A549 (cell line): ENCODE results near the gene NPW. TPM values are rescaled to one million over a fixed set of nuclear protein-coding genes. Genes with fewer than 3 reads are reported as not detected.
A peak's percentile ranks its signal among the peaks of the same experiment; 100 is the strongest.

Experiments
- ATAC-seq, 2 experiments: fragments of 200-7000 bp in 1 of 2; fragments of >200 bp in 1 of 2; cut with Nextera tagmentation in 1 of 2; cut with Tn5 transposase in 1 of 2; 3 replicates each; pipeline versions ENCODE4 v1.8.0 to v1.9.1; 2018 to 2020; ENCODE audit warnings: mild to moderate bottlenecking in 1 of 2, moderate library complexity in 1 of 2
- CTCF ChIA-PET: fragments of 300-600 bp; sonication (Branson Sonifier 250); formaldehyde crosslinking; extraction: SDS; loops from one replicate; lab custom pipeline; 2021; ENCODE audit warnings: antibody characterized with exemption, inconsistent platforms; lab: Yijun Ruan, JAX
- POLR2A ChIA-PET: fragments of 350-600 bp; formaldehyde crosslinking; extraction: SDS; loops from one replicate; lab custom pipeline; 2021; ENCODE audit warnings: antibody characterized with exemption, inconsistent platforms; lab: Yijun Ruan, JAX
- DNase-seq, 2 experiments: peaks; one replicate each; pipeline versions ENCODE4 v3.0.0 to v3.0.0-alpha.2; 2011 to 2016; ENCODE audit warnings: low read depth in 1 of 2, low spot score in 1 of 2
- FAIRE-seq: peaks from 2 replicates; lab custom pipeline; 2011; peaks lifted over from hg19 to GRCh38; lab: Jason Lieb, UNC
- H3K27ac ChIP-seq, 2 experiments: fragments of >200 bp; sonication (Bioruptor Twin); formaldehyde crosslinking; 3 replicates each; pipeline ENCODE4 v1.5.1; 2016 to 2017
- H3K4me1 ChIP-seq: fragments of >200 bp; sonication (Bioruptor Twin); formaldehyde crosslinking; 3 replicates; pipeline ENCODE4 v1.6.1; 2016
- H3K4me2 ChIP-seq: fragments of >200 bp; sonication (Bioruptor Twin); formaldehyde crosslinking; 3 replicates; pipeline ENCODE4 v1.6.1; 2016
- H3K4me3 ChIP-seq: fragments of >200 bp; sonication (Bioruptor Twin); formaldehyde crosslinking; 3 replicates; pipeline ENCODE4 v1.5.1; 2016
- H3K9me3 ChIP-seq: fragments of >200 bp; sonication (Bioruptor Twin); formaldehyde crosslinking; 3 replicates; pipeline ENCODE4 v1.6.1; 2016
- CBX2 ChIP-seq: fragments of 200-600 bp; sonication (generic); IDR thresholded peaks from 2 replicates; pipeline ENCODE4 v1.6.1; 2016; ENCODE audit warnings: low read depth, mild to moderate bottlenecking, borderline replicate concordance
- CEBPB ChIP-seq, 2 experiments: fragments of >200 bp in 1 of 2; sonication (Bioruptor Twin) in 1 of 2; formaldehyde crosslinking in 1 of 2; IDR thresholded peaks; 2 replicates each; pipeline ENCODE4 v1.6.1; 2012 to 2016
- CHD4 ChIP-seq: fragments of 200-600 bp; sonication (generic); IDR thresholded peaks from 2 replicates; pipeline ENCODE4 v1.6.1; 2016; ENCODE audit warnings: antibody characterized with exemption, mild to moderate bottlenecking, borderline replicate concordance
- EHF ChIP-seq: fragments of 250-450 bp; sonication (Bioruptor Pico); IDR thresholded peaks from 2 replicates; pipeline ENCODE4 v1.5.0; 2020; ENCODE audit warnings: mild to moderate bottlenecking
- ESRRA ChIP-seq: fragments of 150-350 bp; IDR thresholded peaks from 2 replicates; pipeline ENCODE4 v1.6.1; 2014; ENCODE audit warnings: mild to moderate bottlenecking, low read length, borderline replicate concordance
- FOXS1 ChIP-seq: fragments of 250-450 bp; sonication (Bioruptor Pico); IDR thresholded peaks from 2 replicates; pipeline ENCODE4 v1.5.0; 2020; ENCODE audit warnings: mild to moderate bottlenecking, moderate library complexity
- JUN ChIP-seq, 2 experiments: fragments of >200 bp; sonication (Bioruptor Twin); formaldehyde crosslinking; IDR thresholded peaks; 2 replicates in 1 of 2; 3 replicates in 1 of 2; pipeline ENCODE4 v1.6.1; 2016 to 2017
- KDM5A ChIP-seq: fragments of 200-600 bp; sonication (generic); IDR thresholded peaks from 2 replicates; pipeline ENCODE4 v1.6.1; 2016; ENCODE audit warnings: antibody characterized with exemption, mild to moderate bottlenecking
- MAZ ChIP-seq: fragments of 150-350 bp; IDR thresholded peaks from 2 replicates; pipeline ENCODE4 v1.6.1; 2014; ENCODE audit warnings: antibody characterized with exemption, low read depth, low read length, borderline replicate concordance
- NPAS2 ChIP-seq: fragments of 250-450 bp; sonication (Bioruptor Pico); IDR thresholded peaks from 2 replicates; pipeline ENCODE4 v1.8.0; 2022; ENCODE audit warnings: mild to moderate bottlenecking, moderate library complexity, borderline replicate concordance
- RAD21 ChIP-seq, 2 experiments: fragments of >200 bp in 1 of 2; sonication (Bioruptor Twin) in 1 of 2; formaldehyde crosslinking in 1 of 2; IDR thresholded peaks in 1 of 2; conservative IDR thresholded peaks in 1 of 2; 2 replicates in 1 of 2; 3 replicates in 1 of 2; pipeline ENCODE4 v1.6.1; 2012 to 2018; ENCODE audit warnings: inconsistent platforms in 1 of 2
- RARB ChIP-seq: fragments of 250-450 bp; sonication (Bioruptor Pico); IDR thresholded peaks from 2 replicates; pipeline ENCODE4 v1.8.0; 2021; ENCODE audit warnings: mild to moderate bottlenecking, moderate library complexity
- SMC3 ChIP-seq: fragments of >200 bp; sonication (Bioruptor Twin); formaldehyde crosslinking; IDR thresholded peaks from 3 replicates; pipeline ENCODE4 v1.6.1; 2018; ENCODE audit warnings: inconsistent platforms
- TFCP2L1 ChIP-seq: fragments of 250-450 bp; sonication (Bioruptor Pico); IDR thresholded peaks from 2 replicates; pipeline ENCODE4 v1.5.0; 2021; ENCODE audit warnings: mild to moderate bottlenecking
- whole genome bisulfite sequencing: methylation state at CpG from one replicate; pipeline ENCODE4 v1.1.6; 2017; ENCODE audit errors: missing lambda C conversion rate; 5-methylcytosine and 5-hydroxymethylcytosine counted together
- polyA plus RNA-seq, 4 experiments: library from polyadenylated mRNA; depleted of rRNA in 3 of 4; stranded (reverse); fragments of >200 nt; fragmentation: RNase III in 1 of 4; extraction: RNeasy Plus Mini Kit Qiagen cat#74134 plus additional on column Dnase treatment in 1 of 4; gene quantifications; 2 replicates in 3 of 4; 3 replicates in 1 of 4; pipeline ENCODE4 v1.2.3, GENCODE V29; 2011 to 2017
- TF ChIP-seq, protein P1 (sequence below): fragments of 450-650 bp; IDR thresholded peaks from 2 replicates; pipeline ENCODE4 v1.6.1; 2014; ENCODE audit warnings: antibody characterized with exemption
- TF ChIP-seq, protein P2 (sequence below): fragments of >200 bp; sonication (Bioruptor Twin); formaldehyde crosslinking; IDR thresholded peaks from 3 replicates; pipeline ENCODE4 v1.5.1; 2016
- TF ChIP-seq, protein P3 (sequence below): IDR thresholded peaks from 2 replicates; pipeline ENCODE4 v1.6.1; 2012; ENCODE audit warnings: low read depth, borderline replicate concordance
- TF ChIP-seq, protein P4 (sequence below): fragments of 250-450 bp; sonication (Bioruptor Pico); IDR thresholded peaks from 2 replicates; pipeline ENCODE4 v1.5.0; 2020; ENCODE audit warnings: low read depth, mild to moderate bottlenecking, moderate library complexity
- TF ChIP-seq, protein P5 (sequence below): fragments of 250-450 bp; sonication (Bioruptor Pico); IDR thresholded peaks from 2 replicates; pipeline ENCODE4 v1.5.0; 2021; ENCODE audit warnings: mild to moderate bottlenecking, moderate library complexity, borderline replicate concordance

Gene NPW
- polyA plus RNA-seq, 2 of the 4 experiments (the other 2 are of a cell fraction): 0.26 to 1.0 TPM

DNA sequence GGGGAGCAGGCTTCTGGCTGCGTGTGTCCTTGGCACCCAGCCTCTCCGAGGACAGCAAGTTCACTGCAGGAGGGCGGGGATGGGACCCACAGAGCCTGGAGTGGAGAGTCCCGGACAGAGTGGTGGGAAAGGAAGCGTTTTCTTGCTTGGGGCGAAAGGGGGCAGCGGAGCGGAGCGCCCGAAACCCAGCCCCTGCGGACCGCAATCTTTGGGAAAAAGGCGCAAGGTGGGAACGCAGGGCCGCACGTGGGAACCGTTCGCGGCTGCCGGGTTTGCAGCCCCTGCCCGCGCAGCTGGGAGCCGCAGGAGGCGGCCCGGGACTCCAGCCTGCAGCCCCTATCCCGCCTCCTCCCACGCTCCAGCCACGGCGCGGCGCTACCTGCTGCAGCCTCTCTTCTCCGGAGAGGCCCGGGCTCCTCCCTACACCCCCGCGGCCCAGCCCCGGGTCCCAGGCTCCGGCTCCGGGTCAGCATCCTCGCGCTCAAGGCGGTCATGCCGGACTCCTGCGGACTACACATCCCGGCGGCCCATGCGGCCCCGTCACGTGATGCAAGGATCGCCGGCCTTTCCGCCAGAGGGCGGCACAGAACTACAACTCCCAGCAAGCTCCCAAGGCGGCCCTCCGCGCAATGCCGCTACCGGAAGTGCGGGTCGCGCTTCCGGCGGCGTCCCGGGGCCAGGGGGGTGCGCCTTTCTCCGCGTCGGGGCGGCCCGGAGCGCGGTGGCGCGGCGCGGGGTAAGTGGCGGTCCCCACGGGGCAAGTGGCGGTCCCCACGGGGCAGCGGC is 27.9 kb downstream of the NPW start, which contains the start of the genes NTHL1 and TSC2 (continued):
- TF ChIP-seq, protein P1, sequence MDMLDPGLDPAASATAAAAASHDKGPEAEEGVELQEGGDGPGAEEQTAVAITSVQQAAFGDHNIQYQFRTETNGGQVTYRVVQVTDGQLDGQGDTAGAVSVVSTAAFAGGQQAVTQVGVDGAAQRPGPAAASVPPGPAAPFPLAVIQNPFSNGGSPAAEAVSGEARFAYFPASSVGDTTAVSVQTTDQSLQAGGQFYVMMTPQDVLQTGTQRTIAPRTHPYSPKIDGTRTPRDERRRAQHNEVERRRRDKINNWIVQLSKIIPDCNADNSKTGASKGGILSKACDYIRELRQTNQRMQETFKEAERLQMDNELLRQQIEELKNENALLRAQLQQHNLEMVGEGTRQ: peak; percentile 98
- TF ChIP-seq CBX2 (no peak), MAZ (no peak), CEBPB (IDR thresholded peaks at IDR 0.05) (no peak)
- TF ChIP-seq, protein P2, sequence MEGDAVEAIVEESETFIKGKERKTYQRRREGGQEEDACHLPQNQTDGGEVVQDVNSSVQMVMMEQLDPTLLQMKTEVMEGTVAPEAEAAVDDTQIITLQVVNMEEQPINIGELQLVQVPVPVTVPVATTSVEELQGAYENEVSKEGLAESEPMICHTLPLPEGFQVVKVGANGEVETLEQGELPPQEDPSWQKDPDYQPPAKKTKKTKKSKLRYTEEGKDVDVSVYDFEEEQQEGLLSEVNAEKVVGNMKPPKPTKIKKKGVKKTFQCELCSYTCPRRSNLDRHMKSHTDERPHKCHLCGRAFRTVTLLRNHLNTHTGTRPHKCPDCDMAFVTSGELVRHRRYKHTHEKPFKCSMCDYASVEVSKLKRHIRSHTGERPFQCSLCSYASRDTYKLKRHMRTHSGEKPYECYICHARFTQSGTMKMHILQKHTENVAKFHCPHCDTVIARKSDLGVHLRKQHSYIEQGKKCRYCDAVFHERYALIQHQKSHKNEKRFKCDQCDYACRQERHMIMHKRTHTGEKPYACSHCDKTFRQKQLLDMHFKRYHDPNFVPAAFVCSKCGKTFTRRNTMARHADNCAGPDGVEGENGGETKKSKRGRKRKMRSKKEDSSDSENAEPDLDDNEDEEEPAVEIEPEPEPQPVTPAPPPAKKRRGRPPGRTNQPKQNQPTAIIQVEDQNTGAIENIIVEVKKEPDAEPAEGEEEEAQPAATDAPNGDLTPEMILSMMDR: peak; percentile 29; the same call in 1 of the 3 replicates

DNA sequence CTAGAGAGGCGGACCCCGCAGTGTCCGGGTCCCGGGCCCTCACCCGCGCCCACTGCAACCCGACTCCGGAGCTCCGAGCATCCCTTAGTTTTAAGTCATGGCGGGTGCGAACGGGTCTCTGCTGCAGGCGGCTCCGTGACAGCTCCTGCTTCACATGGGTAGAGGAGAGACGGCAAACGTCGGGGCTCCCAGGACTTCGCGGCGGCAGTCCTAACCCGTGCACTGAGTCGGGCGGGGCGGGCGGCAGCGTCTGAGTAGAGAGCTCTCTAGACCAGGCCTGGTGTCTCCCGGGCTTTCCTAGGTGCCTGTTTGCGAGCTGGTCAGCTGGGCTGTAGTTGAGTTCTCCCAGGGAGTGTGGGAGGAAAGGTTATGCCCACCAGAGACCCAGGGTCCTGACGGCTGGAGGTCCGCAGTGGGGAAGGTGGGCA is 28.5 kb downstream of the NPW start:
- CTCF ChIA-PET: interaction anchor here (0.8 to 3.9 kb wide), 9 partner anchors 9 to 125 kb away, joined by 3 to 29 read pairs (median 6); no protein-coding TSS in a partner anchor
- DNase-seq (no peak), ATAC-seq (peak; percentile 30 to 50; a peak in 5 of 6 replicates)
- POLR2A ChIA-PET: interaction anchor here (0.7 to 2.1 kb wide), 8 partner anchors 8 to 107 kb away, joined by 3 to 15 read pairs (median 4); partner anchors contain the start of genes RPS2 and TRAF7
- H3K9me3 ChIP-seq: no peaks in the 10 kb centered on the region
- WGBS: 1% methylated on average over 24 of the region's 30 CpGs
- peak overlapping the region; percentile 98 for H3K4me2 ChIP-seq
- peak overlapping the region; percentile 73 to 91 for H3K27ac ChIP-seq
- TF ChIP-seq EHF (CRISPR knock-in tag): no peak
- TF ChIP-seq, all 56 proteins: peak for 0
- H3K4me3 ChIP-seq: peak overlapping the region; percentile 68
- FAIRE-seq: no peak
- peaks cover 29% of the 10 kb centered on the region for H3K4me1 ChIP-seq

DNA sequence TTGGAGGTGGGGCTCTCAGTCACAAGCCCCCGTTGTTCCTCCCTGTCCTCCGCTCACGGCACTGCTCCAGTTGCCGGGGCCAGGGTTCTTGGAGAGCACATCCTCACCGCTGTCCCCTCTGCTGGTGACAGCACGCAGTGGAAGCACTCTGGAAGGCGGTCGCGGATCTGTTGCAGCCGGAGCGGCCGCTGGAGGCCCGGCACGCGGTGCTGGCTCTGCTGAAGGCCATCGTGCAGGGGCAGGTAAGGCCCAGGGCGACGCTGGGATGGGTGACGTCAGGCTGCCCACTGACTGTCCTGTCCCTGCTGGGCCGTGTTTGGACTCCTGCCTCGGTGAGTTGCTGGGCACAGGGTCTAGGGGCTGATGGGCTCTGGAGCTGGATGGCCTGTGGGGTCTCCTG is 33.6 kb downstream of the NPW start:
- POLR2A ChIA-PET: no interaction called here
- no peak overlapping the region for H3K4me2 ChIP-seq
- CTCF ChIA-PET: interaction anchor here (0.6 to 1.1 kb wide), 3 partner anchors 10 to 87 kb away, joined by 3 to 4 read pairs (median 3); no protein-coding TSS in a partner anchor
- no peak for DNase-seq
- ATAC-seq: no peak
- no peak for FAIRE-seq
- TF ChIP-seq CHD4: no peak
- peaks cover 8% of the 10 kb centered on the region for H3K4me1 ChIP-seq
- H3K27ac ChIP-seq: no peak overlapping the region
- no peaks in the 10 kb centered on the region for H3K9me3 ChIP-seq
- WGBS: 90% methylated on average over 20 of the region's 21 CpGs
- H3K4me3 ChIP-seq: no peak overlapping the region

DNA sequence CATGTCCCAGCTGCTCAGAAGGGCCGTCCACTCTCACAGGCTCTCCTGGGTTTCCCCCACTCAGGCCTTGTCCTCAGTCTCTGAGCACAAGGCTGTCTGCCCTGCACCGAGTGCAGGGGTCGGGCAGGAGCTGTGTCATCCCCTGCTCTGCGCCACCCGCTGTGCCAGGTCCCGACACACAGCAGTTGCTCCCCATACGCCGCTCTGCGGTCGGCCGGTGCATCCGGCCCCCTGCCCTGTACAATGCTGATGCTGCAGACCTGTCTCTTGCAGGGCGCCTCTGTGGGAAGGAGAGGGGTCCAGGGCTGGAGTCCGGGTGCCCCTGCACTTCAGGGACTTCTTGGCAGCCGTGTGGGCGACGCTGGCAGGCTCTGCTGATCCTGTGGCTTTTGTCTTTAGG is 34.3 kb downstream of the NPW start:
- no peak for ATAC-seq
- POLR2A ChIA-PET: no interaction called here
- Histone ChIP-seq H3K27ac (no peak overlapping the region), H3K4me3 (no peak overlapping the region), H3K4me2 (no peak overlapping the region), H3K4me1 (peaks cover 4% of the 10 kb centered on the region), H3K9me3 (no peaks in the 10 kb centered on the region)
- 91% methylated on average over 17 of the region's 17 CpGs for WGBS
- no peak for DNase-seq
- CTCF ChIA-PET: interaction anchor here (0.6 to 3.3 kb wide), 5 partner anchors 10 to 87 kb away, joined by 3 to 17 read pairs (median 4); no protein-coding TSS in a partner anchor
- FAIRE-seq: no peak
- TF ChIP-seq, protein P3, sequence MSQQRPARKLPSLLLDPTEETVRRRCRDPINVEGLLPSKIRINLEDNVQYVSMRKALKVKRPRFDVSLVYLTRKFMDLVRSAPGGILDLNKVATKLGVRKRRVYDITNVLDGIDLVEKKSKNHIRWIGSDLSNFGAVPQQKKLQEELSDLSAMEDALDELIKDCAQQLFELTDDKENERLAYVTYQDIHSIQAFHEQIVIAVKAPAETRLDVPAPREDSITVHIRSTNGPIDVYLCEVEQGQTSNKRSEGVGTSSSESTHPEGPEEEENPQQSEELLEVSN: no peak
- TF ChIP-seq, protein P4, sequence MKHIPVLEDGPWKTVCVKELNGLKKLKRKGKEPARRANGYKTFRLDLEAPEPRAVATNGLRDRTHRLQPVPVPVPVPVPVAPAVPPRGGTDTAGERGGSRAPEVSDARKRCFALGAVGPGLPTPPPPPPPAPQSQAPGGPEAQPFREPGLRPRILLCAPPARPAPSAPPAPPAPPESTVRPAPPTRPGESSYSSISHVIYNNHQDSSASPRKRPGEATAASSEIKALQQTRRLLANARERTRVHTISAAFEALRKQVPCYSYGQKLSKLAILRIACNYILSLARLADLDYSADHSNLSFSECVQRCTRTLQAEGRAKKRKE (CRISPR knock-in tag): no peak
- TF ChIP-seq RARB (CRISPR knock-in tag) (no peak), TFCP2L1 (CRISPR knock-in tag) (no peak), RAD21 (conservative IDR thresholded peaks at IDR 0.05 in 1 of 2, IDR thresholded peaks at IDR 0.05 in 1 of 2) (no peak), SMC3 (no peak), NPAS2 (CRISPR knock-in tag) (no peak), CEBPB (IDR thresholded peaks at IDR 0.05) (no peak), JUN (IDR thresholded peaks at IDR 0.05) (no peak), FOXS1 (CRISPR knock-in tag) (no peak), KDM5A (no peak), ESRRA (no peak)
- TF ChIP-seq, protein P5, sequence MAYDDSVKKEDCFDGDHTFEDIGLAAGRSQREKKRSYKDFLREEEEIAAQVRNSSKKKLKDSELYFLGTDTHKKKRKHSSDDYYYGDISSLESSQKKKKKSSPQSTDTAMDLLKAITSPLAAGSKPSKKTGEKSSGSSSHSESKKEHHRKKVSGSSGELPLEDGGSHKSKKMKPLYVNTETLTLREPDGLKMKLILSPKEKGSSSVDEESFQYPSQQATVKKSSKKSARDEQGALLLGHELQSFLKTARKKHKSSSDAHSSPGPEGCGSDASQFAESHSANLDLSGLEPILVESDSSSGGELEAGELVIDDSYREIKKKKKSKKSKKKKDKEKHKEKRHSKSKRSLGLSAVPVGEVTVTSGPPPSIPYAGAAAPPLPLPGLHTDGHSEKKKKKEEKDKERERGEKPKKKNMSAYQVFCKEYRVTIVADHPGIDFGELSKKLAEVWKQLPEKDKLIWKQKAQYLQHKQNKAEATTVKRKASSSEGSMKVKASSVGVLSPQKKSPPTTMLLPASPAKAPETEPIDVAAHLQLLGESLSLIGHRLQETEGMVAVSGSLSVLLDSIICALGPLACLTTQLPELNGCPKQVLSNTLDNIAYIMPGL (CRISPR knock-in tag): no peak
